ENCODE data around the gene SMG9. TPM values are rescaled to one million over a fixed set of nuclear protein-coding genes. Genes with fewer than 3 reads are reported as not detected.

Gene SMG9
- total and polyA plus RNA-seq, 2 of the 13 experiments (the other 11 are each of a cell fraction or from before 2014, with no cell fraction given) = 16.1 to 18.7 TPM

DNA sequence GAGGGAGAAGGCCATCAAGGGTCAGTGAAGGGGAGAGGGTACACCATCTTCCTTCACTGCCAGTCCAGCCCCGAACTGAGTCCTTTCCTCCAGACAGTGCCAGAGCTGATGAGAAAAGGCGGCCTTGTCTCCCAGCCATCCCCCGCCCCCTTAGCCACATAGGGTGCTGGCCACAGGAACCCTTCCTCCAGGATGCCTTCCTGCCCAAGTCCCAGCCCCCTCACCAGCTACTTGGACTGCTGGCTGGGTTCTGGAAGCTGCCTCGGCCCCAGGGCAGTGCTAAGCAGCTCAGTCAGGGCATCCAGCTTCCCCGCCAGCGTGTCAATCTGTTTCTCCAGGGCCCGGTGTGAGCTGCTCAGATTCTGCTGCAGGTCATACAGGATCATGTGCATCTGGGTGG, 12.6 kb upstream of the SMG9 start (continued):
- TF ChIP-seq, protein P1, sequence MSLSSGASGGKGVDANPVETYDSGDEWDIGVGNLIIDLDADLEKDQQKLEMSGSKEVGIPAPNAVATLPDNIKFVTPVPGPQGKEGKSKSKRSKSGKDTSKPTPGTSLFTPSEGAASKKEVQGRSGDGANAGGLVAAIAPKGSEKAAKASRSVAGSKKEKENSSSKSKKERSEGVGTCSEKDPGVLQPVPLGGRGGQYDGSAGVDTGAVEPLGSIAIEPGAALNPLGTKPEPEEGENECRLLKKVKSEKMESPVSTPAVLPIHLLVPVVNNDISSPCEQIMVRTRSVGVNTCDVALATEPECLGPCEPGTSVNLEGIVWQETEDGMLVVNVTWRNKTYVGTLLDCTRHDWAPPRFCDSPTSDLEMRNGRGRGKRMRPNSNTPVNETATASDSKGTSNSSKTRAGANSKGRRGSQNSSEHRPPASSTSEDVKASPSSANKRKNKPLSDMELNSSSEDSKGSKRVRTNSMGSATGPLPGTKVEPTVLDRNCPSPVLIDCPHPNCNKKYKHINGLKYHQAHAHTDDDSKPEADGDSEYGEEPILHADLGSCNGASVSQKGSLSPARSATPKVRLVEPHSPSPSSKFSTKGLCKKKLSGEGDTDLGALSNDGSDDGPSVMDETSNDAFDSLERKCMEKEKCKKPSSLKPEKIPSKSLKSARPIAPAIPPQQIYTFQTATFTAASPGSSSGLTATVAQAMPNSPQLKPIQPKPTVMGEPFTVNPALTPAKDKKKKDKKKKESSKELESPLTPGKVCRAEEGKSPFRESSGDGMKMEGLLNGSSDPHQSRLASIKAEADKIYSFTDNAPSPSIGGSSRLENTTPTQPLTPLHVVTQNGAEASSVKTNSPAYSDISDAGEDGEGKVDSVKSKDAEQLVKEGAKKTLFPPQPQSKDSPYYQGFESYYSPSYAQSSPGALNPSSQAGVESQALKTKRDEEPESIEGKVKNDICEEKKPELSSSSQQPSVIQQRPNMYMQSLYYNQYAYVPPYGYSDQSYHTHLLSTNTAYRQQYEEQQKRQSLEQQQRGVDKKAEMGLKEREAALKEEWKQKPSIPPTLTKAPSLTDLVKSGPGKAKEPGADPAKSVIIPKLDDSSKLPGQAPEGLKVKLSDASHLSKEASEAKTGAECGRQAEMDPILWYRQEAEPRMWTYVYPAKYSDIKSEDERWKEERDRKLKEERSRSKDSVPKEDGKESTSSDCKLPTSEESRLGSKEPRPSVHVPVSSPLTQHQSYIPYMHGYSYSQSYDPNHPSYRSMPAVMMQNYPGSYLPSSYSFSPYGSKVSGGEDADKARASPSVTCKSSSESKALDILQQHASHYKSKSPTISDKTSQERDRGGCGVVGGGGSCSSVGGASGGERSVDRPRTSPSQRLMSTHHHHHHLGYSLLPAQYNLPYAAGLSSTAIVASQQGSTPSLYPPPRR (CRISPR knock-in tag; IDR thresholded peaks at IDR 0.05; ENCODE audit: borderline replicate concordance) = no peak

GRCh38 chr19:43766755-43767043, 11.9 kb upstream of the SMG9 start:
- H3K9ac ChIP-seq (ENCODE audit: insufficient read depth, low read depth, low read length) = no peak overlapping the region
- H3K4me2 ChIP-seq (ENCODE audit: low read depth, low read length) = no peak overlapping the region
- ChIA-PET POLR2A (interaction anchor here (2.4 kb wide), 1 partner anchor 12 kb away, joined by 20 read pairs; the partner anchor contains the start of gene SMG9), CTCF (ENCODE audit: low intra/inter-chr PET ratio, low total read pairs) (interaction anchor here (1.0 to 1.2 kb wide), 2 partner anchors 8 to 19 kb away, joined by 4 read pairs; no protein-coding TSS in a partner anchor)
- in situ Hi-C loops (cut with HindIII; ENCODE audit: extremely low pct_ligation_motif_present, low pct_unique_long_range_greater_than_20kb) = no loop called here
- ATAC-seq (no peak; the same call in 2 of the 3 replicates), FAIRE-seq (no peak), DNase-seq (ENCODE audit: low spot score) (no peak)
- H3K36me3 ChIP-seq (replicated peaks in 1 of 2; ENCODE audit: control insufficient read depth in 1 of 2, insufficient read depth in 2 of 2, low read length in 2 of 2) = no peaks in the 10 kb centered on the region
- H3K4me3 ChIP-seq (replicated peaks in 1 of 3; ENCODE audit: insufficient read depth in 1 of 3, low read depth in 2 of 3, low read length in 3 of 3) = no peak overlapping the region
- no peak overlapping the region for H2AFZ ChIP-seq (ENCODE audit: low read length)
- no TSS peak for BruUV-seq (replicated peaks)
- H3K79me2 ChIP-seq (ENCODE audit: insufficient read depth, low read length) = no peaks in the 10 kb centered on the region
- no peaks in the 10 kb centered on the region for H4K20me1 ChIP-seq (ENCODE audit: insufficient read depth, low read length)
- H3K9me3 ChIP-seq (ENCODE audit: low read length) = no peaks in the 10 kb centered on the region
- intact Hi-C loops (cut with micrococcal nuclease; ENCODE audit: unreplicated experiment) = loop anchor here (10.0 kb wide), 1 partner anchor 102 kb away; no protein-coding TSS in a partner anchor
- H3K27me3 ChIP-seq (ENCODE audit: control insufficient read depth in 1 of 2, insufficient read depth in 2 of 2, low read length in 2 of 2) = no peaks in the 10 kb centered on the region
- 0% methylated on average over 1 of the region's 4 CpGs for WGBS (ENCODE audit: low lambda C conversion rate)
- H3K27ac ChIP-seq (ENCODE audit: extremely low read length, insufficient read depth, low read length) = no peak overlapping the region
- TF ChIP-seq CERS6 (CRISPR knock-in tag; IDR thresholded peaks at IDR 0.05) = no peak
- TF ChIP-seq ZNF570 (CRISPR knock-in tag; IDR thresholded peaks at IDR 0.05; ENCODE audit: borderline replicate concordance) = no peak
- TF ChIP-seq ZNF546 (CRISPR knock-in tag; conservative IDR thresholded peaks at IDR 0.05) = no peak
- TF ChIP-seq JARID2 (CRISPR knock-in tag; IDR thresholded peaks at IDR 0.05; ENCODE audit: insufficient replicate concordance) = no peak
- no peak for TF ChIP-seq BATF2 (CRISPR knock-in tag; IDR thresholded peaks at IDR 0.05)
- no peak for TF ChIP-seq HOXA9 (CRISPR knock-in tag; IDR thresholded peaks at IDR 0.05; ENCODE audit: borderline replicate concordance)
- TF ChIP-seq ZFP36 (IDR thresholded peaks at IDR 0.05; ENCODE audit: borderline replicate concordance, low read depth, low read length, partially characterized antibody) = no peak
- no peak for TF ChIP-seq EED (CRISPR knock-in tag; IDR thresholded peaks at IDR 0.05)
- no peak for TF ChIP-seq PAX8 (CRISPR knock-in tag; IDR thresholded peaks at IDR 0.05; ENCODE audit: borderline replicate concordance)
- TF ChIP-seq ZEB1 (IDR thresholded peaks at IDR 0.05; ENCODE audit: insufficient replicate concordance, low read depth) = no peak
- no peak for TF ChIP-seq ZNF10 (CRISPR knock-in tag; IDR thresholded peaks at IDR 0.05; ENCODE audit: borderline replicate concordance, low read depth)
- peaks cover 16% of the 10 kb centered on the region; the same call in 1 of the 2 replicates for H3K4me1 ChIP-seq (ENCODE audit: insufficient read depth, low read length)

Measured in HepG2 (cell line).